Left renal pelvis (tissue), 4 donors: Measurements from ENCODE around the gene GGT5. TPM values are rescaled to one million over a fixed set of nuclear protein-coding genes. Genes with fewer than 3 reads are reported as not detected.
"Not testable (repeated sequence)": the region's sequence is repeated elsewhere in the genome, so short reads cannot be mapped to it uniquely, and the experiment has no call there.

Experiments used
- DNase-seq, 4 donors: peaks; one replicate each; pipeline ENCODE4 v3.0.0-alpha.2; 2013; ENCODE audit warnings: low read depth in 4 of 4, low spot score in 3 of 4
- polyA plus RNA-seq, 4 donors: library from polyadenylated mRNA; unstranded; fragments of 120-200 nt; gene quantifications; one replicate each; pipeline ENCODE4 v1.2.1, GENCODE V29; 2013; ENCODE audit not compliant: insufficient read length in 4 of 4

Gene GGT5
- polyA plus RNA-seq, 4 donors, result 13.6 to 29.3 (median 16.4) TPM

GRCh38 chr22:24185001-24185500, 59.8 kb downstream of the GGT5 start:
- no peak for DNase-seq

DNA sequence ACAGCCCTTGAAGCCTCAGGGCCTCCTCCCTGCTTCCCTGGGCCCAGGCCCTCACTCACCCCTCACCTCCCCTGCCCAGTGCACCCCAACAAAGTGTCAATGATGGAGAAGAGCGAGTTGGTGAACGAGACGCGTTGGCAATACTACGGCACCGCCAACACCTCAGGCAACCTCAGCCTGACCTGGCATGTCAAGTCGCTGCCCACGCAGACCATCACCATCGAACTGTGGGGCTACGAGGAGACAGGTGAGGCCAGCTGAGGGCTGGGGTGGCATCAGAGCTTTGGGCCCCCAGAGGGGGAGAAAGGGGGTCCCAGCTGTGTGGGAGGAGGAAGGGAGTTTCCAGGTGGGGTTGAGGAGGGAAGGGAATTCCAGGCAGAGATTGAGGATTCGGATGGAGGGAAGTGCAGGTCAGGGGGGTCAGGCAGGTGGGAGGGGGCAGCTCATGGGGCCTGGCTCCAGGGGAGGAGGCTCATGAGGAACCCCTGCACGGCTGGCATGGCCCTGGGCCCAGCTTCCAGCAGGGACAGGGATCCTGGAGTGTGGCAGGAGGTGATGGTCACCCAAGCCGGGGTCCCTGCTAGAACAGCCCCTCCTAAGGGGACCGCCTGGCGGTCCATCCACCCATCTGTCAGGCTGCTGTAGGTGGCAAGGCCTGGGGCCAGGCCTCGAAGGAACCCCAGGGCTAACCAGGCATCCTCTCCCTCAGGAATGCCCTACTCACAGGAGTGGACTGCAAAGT, 60.7 kb downstream of the GGT5 start:
- DNase-seq, result no peak

DNA sequence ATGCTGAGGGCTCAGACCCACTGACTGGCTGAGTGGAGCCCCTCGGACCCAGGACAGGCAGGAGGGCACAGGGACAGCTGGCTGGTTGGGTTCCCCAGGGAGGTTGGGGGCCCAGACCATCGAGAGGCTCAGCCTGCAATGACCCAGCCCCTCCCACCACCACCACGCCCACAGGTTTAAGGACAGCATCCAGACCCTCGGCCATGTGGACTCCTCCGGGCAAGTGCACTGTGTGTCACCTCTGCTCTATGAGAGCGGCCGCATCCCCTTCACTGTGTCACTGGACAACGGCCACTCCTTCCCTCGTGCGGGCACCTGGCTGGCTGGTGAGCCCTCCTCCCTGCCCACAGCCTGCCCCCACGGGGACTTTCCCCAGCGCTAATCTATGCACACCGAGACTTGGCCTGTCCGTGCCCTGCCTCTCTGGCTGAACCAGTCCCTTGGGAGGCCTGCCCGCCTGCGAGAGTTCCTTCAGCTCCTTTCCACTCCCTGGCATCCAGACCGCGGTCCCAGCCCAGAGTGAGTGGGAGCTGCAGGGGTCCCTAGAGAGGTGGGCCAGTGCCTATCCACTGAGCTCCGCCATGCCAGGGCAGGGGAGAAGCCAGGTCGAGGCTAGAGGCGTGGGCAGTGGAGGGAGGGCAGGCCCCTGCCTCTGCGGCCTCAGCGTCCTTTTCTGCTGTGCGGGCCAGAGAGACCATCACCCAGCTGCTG, 61.4 kb downstream of the GGT5 start:
- DNase-seq, result no peak

DNA sequence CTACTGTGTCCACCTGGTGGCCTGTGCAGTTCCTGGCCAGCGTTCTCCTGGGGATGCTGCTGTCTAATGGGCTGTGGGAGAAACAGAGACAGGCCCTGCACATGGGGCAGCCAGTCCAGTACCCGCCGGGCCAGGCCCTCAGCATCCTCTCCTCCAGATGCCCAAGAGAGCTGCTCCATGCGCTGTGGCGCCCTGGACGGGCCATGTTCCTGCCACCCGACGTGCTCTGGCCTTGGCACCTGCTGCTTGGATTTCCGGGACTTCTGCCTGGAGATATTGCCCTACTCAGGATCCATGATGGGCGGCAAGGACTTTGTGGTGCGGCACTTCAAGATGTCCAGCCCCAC, 62.0 kb downstream of the GGT5 start:
- DNase-seq, result not testable (repeated sequence)

DNA sequence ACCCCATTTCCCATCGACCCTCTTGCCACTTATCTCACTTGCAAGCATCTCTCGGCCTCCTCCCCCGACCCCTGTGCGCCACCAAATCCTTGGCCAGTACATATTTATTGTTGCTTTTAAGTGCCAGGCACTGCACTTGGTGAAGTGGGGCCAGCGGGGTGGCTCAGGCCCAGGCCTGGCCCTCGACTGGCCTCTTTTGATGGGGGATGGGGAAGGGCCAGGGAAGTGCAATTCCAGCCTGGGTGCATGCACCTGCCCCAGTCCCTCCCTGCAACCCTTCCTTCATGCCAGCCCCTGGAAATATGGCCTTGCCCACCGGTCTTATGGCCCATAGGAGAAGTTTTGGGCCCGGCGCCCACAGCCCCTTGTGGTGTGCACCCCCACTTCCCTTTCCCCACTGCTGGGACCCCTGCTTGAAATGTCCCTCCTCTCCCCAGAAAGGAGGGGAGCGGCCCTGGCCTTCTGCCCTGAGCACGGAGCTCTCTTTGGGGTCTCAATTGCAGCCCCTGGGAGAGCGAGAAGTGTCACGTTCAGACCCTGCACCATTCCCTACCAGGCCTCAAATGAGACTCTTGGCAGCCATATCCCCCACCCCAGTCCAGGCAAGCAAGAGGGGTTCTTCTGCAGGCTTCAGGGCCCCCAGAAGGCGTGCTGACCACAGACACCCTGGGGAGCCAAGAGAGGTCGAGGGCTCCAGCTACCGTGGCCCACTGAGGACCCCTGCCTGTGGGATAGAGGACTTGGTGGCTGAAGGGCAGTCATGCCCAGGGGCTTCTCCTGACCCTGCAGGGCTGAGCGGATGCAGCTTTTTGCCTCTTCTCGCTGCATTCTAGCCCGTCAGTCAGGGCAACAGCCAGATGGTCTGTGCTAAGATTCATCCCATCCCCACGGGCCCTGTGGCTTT, 62.6 kb downstream of the GGT5 start:
- DNase-seq, result no peak

DNA sequence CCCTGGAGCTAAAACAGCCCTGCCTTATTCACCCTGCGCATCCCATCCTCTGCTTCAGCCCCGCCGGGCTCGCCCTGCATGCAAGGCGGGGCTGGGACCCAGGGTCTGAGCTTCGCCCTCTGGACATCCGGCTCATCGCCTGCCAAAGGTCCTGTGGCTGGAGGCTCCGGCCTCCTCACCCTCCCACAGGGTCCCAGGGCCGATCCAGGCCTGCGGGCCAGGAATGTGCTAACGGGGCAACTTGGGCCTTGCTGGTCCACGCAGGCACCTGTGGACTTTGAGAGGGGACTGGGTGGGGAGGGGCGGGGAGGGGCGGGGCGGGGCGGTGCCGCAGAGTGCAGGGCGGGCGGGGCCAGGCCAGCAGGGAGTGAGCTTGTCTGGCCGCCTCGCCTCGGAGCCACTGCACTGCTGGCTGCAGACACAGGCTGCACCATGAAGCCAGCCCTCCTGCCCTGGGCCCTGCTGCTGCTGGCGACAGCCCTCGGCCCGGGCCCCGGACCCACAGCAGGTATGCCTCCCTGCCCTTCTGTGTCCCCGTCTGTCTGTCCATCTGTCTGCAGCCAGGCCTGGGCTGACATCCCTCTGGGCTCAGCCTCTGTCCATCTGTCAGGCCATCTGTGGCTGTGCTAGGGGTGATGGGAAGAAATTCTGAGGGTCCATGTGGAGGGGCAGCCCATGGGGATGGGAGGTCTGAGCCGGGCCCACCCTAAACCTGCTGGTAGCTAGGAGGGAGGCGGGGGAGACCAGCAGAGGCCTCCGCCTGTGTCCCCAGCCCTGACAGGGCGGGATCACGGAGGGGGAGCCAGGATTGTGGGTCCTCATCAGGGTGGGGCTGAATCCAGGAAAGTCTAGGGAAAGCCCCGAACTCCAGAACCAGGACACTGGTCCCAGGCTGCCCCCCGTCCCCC, 63.5 kb downstream of the GGT5 start, which contains the start of gene SUSD2:
Gene SUSD2 (plus strand): TSS at position 400 of the 908 bp plus-strand sequence. CDS start 33 bp downstream, at position 433.
- DNase-seq, result no peak

DNA sequence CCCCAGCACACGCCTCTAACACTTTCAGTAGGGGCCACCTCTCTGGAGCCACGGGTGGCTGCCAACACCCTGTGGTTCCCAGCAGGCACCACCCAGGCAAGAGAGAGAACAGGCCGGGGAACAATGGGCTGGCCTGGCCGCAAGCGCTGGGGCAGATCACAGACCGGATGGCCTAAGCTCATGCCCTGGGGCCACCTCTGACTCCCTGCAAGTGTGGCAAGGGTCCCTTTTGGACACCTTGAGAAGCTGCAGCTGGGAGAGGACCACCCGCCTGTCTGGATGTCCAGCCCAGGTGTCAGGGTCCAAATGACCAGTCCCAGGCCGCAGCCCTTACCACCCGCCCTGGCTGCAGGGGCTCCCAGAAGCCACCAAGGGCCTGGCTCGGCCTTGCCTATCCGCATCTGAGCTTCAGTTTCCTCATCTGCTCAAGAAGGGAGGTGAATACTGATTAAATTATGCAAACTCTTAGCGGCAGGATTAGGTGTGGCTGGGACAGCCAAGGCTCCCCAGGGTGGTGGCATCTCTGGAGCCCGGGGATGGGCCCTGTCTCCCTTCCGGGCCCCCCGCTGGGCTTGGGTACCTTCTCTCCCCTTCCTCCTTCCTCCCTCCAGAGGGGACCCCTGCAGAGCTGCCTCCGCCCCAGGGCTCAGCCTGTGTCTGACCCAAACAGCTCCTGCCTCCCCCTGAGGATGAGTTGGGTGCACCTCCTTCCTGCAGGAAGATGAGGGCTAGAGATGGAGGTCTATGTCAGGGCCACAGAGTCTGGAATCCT, 64.4 kb downstream of the GGT5 start:
- no peak for DNase-seq

DNA sequence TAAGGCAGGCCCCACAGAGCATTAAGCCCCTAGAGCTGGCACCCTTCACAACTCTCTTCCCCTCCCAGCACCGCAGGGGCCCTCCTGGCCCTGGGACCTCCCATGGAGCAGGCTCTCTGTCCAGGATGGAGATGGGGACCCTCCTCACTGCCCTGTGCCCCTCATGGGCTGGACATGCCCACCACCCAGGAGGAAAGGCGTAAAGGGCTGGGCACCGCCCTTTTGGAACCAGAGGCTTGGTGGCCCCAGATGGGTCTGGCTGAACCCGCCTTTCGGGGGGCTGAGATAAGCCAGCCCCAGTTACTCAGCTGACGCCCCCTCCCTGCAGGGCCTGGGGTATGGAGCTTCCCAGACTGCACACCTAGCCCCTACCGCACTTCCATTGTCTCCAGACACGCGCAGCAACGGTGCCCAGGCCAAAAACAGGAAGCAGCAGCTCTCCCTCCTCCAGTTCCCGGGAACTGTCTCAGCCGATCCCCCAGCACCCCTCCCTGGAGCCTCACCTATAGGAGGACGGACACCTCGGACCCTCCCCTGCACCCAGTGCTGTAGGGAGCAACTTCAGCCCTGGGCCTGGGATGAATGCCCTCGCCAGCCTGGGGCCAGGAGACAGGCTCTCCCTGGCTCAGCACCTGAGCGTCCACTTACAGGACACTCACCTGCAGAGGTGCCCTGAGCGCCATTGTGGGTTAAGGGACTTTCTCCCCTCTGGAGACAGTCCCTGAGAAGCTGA, 65.2 kb downstream of the GGT5 start:
- no peak for DNase-seq

DNA sequence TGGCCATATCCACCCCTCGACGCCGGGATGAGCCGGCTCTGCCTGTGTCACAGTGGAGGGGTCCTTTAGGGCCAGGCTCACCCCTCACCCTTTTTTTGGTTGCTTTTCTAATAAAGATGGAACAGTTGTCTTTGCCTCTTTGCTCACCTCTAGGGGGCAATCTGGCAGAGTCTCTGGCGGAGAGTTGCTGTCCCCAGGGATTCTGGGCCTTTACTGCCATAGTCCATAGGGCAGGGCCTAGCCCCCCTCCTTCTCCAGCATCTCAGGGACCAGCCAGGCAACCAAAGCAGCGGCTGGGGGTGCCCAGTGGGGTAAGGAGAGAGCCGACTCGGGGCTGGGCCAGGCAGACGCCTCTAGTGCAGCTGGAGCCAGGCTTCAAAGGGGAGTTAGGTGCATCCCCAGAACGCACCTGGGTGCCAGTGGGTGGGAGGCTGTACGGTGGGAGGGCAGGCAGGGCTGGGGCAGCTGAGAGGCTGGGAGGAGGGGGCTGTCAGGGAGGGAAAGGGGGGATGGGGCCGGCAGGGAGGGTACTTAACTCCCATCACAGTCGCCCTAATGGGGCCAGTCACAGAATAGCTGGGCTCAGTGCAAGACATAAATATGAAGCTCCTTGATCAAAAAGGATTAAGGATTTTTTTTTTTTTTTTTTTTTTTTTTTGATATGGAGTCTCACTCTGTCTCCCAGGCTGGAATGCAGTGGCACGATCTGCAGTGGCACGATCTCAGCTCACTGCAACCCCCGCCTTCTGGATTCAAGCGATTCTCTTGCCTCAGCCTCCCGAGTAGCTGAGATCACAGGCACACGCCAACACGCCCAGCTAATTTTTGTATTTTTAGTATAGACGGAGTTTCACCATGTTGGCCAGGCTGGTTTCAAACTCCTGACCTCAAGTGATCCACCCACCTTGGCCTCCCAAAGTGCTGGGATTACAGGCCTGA, 66.1 kb downstream of the GGT5 start:
- DNase-seq, result no peak

- DNase-seq, result no peak
These were observed 66.9 kb downstream of the GGT5 start for GRCh38 chr22:24178021-24178431.

DNA sequence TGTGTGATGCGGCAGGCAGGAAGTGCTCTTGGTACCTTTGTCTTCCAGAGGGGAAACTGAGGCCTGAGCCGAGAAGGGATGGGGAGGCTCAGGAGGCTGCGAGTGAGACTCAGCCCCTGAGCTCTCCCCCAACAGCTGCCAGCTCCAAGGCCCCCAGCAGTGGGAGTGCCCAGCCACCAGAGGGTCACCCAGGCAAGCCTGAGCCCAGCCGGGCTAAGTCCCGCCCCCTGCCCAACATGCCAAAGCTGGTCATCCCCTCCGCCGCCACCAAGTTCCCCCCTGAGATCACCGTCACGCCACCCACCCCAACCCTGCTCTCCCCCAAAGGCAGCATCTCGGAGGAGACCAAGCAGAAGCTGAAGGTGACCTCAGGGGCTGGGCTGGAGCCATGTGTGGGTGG, 67.4 kb downstream of the GGT5 start:
- no peak for DNase-seq

GRCh38 chr22:24177045-24177444, 67.8 kb downstream of the GGT5 start:
- DNase-seq, result no peak

DNA sequence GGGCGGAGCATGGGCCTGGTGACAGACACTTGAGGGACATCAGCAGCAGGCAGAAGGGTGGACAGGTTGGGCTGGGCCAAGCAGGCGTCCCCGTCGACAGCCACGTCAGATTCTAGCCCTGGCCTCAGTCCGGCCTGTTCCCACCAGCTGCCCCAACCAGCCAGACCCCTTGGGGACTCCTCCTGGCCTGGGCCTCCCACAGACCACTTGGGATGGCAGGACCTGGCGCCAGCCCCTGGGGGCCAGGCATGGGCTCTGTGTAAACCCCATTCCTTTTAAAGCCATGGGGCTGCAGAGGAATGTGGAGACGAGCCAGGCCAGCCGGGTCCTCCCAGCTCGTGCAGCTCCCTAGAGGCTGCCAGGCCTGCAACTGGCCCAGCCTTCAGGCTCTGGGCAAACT, 68.3 kb downstream of the GGT5 start:
- no peak for DNase-seq

GRCh38 chr22:24176040-24176439, 68.8 kb downstream of the GGT5 start:
- no peak for DNase-seq

DNA sequence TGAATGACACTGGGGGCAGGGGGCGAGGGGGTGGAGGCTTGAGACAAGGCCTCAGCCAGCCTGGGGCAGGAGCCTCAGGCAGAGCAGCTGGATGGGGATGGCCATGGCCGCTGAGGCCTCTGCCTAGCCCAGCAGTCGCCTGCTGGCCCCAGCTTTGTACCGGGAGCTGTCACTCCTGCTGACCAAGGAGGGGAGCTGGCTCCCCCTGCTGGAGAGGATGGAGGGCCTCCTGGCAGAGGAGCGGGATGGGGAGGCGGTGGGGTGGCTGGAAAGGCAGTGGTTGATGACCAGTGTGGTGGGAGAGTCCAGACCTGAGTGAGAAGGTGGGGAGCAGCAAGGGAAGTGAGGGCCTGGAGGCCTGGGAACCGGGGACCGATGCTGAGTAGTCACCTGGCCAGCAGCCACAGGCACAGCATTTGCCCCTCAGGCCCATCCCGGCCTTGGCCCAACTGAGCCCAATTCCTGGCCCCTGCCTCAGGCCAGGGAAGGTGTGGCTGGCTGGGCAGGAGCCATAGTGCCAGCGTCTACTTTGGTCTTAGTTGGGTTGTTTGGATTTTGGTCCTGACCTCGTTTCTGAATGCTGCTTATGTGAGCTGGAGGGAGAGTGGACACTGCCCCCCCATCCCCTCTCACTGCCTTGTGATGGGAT, 69.6 kb downstream of the GGT5 start:
- no peak for DNase-seq

DNA sequence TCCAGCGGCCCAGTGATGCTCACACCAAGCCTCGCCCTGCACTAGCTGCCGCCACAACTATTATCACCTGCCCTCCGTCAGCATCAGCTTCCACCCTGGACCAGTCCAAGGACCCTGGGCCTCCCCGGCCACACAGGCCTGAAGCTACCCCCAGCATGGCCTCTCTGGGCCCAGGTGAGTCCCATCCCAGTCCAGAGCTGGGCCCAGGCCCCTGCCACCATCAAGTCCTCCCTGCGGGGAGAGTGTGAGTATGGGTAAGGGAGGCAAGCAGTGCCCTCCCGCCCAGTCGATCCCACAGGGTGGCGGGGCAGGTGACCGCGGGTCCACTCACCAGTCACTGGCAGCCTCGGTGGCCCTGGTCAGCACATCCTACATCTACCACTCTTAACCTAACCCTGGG, 73.1 kb downstream of the GGT5 start:
- no peak for DNase-seq

GRCh38 chr22:24170632-24171031, 74.2 kb downstream of the GGT5 start:
- no peak for DNase-seq
